CD4-positive, alpha-beta T cell (primary cell): ENCODE measurements around the gene GAL3ST1. TPM values are rescaled to one million over a fixed set of nuclear protein-coding genes. Genes with fewer than 3 reads are reported as not detected.

ENCODE experiments used
- ATAC-seq: fragments of 200-7000 bp; cut with Tn5 transposase; one replicate; pipeline ENCODE4 v1.10.0; 2022; ENCODE audit warnings: mild to moderate bottlenecking; ENCODE audit not compliant: poor library complexity
- CTCF ChIA-PET: fragments of 350-600 bp; sonication (Branson Sonifier 250); formaldehyde crosslinking; loops from one replicate; lab custom pipeline; 2021; ENCODE audit warnings: antibody characterized with exemption, inconsistent platforms; lab: Charles Lee
- POLR2A ChIA-PET: fragments of 350-600 bp; sonication (Branson Sonifier 250); formaldehyde crosslinking; loops from one replicate; lab custom pipeline; 2021; ENCODE audit warnings: antibody characterized with exemption, inconsistent platforms; lab: Charles Lee
- DNase-seq, 14 experiments: peaks; one replicate each; pipeline ENCODE4 v3.0.0-alpha.2; 2013 to 2020; ENCODE audit warnings: mixed read lengths in 2 of 14
- H3K27ac ChIP-seq, 2 donors: one replicate each; pipeline versions ENCODE4 v1.5.1 to v1.7.0; 2013; ENCODE audit warnings: low read length in 2 of 2, low read depth in 1 of 2, mild to moderate bottlenecking in 1 of 2
- H3K27me3 ChIP-seq, 2 experiments: 1 replicate in 1 of 2; 2 replicates in 1 of 2; pipeline versions ENCODE4 v1.6.1 to v1.7.0; 2013; ENCODE audit warnings: low read length in 2 of 2, control low read depth in 1 of 2, mild to moderate bottlenecking in 1 of 2, moderate library complexity in 1 of 2; ENCODE audit not compliant: insufficient read depth in 2 of 2, control insufficient read depth in 1 of 2
- H3K36me3 ChIP-seq: one replicate; pipeline ENCODE4 v1.6.1; 2013; ENCODE audit warnings: low read length, control low read depth; ENCODE audit not compliant: insufficient read depth
- H3K4me1 ChIP-seq: one replicate; pipeline ENCODE4 v1.6.1; 2013; ENCODE audit warnings: low read length, control low read depth; ENCODE audit not compliant: insufficient read depth
- H3K4me3 ChIP-seq: one replicate; pipeline ENCODE4 v1.5.1; 2013; ENCODE audit warnings: mild to moderate bottlenecking, low read length, moderate library complexity
- H3K9me3 ChIP-seq, 2 experiments: 1 replicate in 1 of 2; 2 replicates in 1 of 2; pipeline versions ENCODE4 v1.6.1 to v1.7.0; 2013; ENCODE audit warnings: low read length in 2 of 2, mild to moderate bottlenecking in 2 of 2, control low read depth in 1 of 2, moderate library complexity in 1 of 2; ENCODE audit not compliant: control insufficient read depth in 1 of 2, insufficient read depth in 1 of 2
- H3K27ac Mint-ChIP-seq: one replicate; pipeline ENCODE4 v1.8.0; 2020; ENCODE audit warnings: mixed read lengths
- H3K27me3 Mint-ChIP-seq: one replicate; pipeline ENCODE4 v1.8.0; 2021; ENCODE audit warnings: mixed read lengths
- H3K36me3 Mint-ChIP-seq: one replicate; pipeline ENCODE4 v1.8.0; 2021; ENCODE audit warnings: low read depth, mixed read lengths
- H3K4me1 Mint-ChIP-seq: one replicate; pipeline ENCODE4 v1.8.0; 2021; ENCODE audit warnings: low read depth, mixed read lengths
- H3K4me3 Mint-ChIP-seq: one replicate; pipeline ENCODE4 v1.8.0; 2020; ENCODE audit warnings: mild to moderate bottlenecking, mixed read lengths
- H3K9me3 Mint-ChIP-seq: one replicate; pipeline ENCODE4 v1.8.0; 2020; ENCODE audit warnings: mixed read lengths
- CTCF ChIP-seq: fragments of 200-600 bp; IDR thresholded peaks from one replicate; pipeline ENCODE4 v1.8.0; 2022; ENCODE audit warnings: antibody characterized with exemption, mild to moderate bottlenecking
- intact Hi-C, 2 experiments: fragments of 100-400 bp; cut with DNase I in 1 of 2; cut with micrococcal nuclease in 1 of 2; formaldehyde crosslinking; loops; one replicate each; pipeline versions ENCODE4 v1.15.1 to v1.9.0; 2023 to 2025; cut with DNase I, micrococcal nuclease
- total RNA-seq, 174 experiments: library from RNA in 2 of 174; stranded (reverse) in 2 of 174; gene quantifications; one replicate each; pipeline ENCODE4 v1.2.3 and lab custom pipeline; 2021 to 2026

GAL3ST1 gene
- total RNA-seq, 2 experiments from 2014 or later: not detected

GRCh38 chr22:30609260-30610185 is 35.1 kb upstream of the GAL3ST1 start:
- Histone ChIP-seq H3K4me3 (no peak overlapping the region), H3K4me1 (peaks cover 33% of the 10 kb centered on the region), H3K36me3 (no peaks in the 10 kb centered on the region), H3K27me3 (no peaks in the 10 kb centered on the region), H3K27ac (no peak overlapping the region), H3K9me3 (no peaks in the 10 kb centered on the region)
- CTCF ChIA-PET: no interaction called here
- POLR2A ChIA-PET: no interaction called here
- H3K27me3 Mint-ChIP-seq: no peaks in the 10 kb centered on the region
- intact Hi-C loops: loop anchor here in 1 of 2 experiments (10.0 kb wide), 1 partner anchor 215 kb away; the partner anchor contains the start of gene SEC14L2
- ATAC-seq: no peak
- no peak overlapping the region for H3K4me3 Mint-ChIP-seq
- peak in 3 of 14 experiments; percentile 30 to 72 (median 62) for DNase-seq
- no peak for TF ChIP-seq CTCF
- peaks cover 16% of the 10 kb centered on the region for H3K4me1 Mint-ChIP-seq
- no peak overlapping the region for H3K27ac Mint-ChIP-seq
- no peaks in the 10 kb centered on the region for H3K36me3 Mint-ChIP-seq
- H3K9me3 Mint-ChIP-seq: no peaks in the 10 kb centered on the region

- ATAC-seq: no peak
- H3K27ac Mint-ChIP-seq: no peak overlapping the region
- TF ChIP-seq CTCF: no peak
- Histone ChIP-seq H3K36me3 (no peaks in the 10 kb centered on the region), H3K27me3 (no peaks in the 10 kb centered on the region), H3K4me1 (peaks cover 33% of the 10 kb centered on the region), H3K27ac (no peak overlapping the region), H3K4me3 (no peak overlapping the region), H3K9me3 (no peaks in the 10 kb centered on the region)
- H3K27me3 Mint-ChIP-seq: no peaks in the 10 kb centered on the region
- ChIA-PET CTCF (no interaction called here), POLR2A (interaction anchor here (1.2 kb wide), 2 partner anchors 16 to 477 kb away, joined by 4 to 5 read pairs; partner anchors contain the start of gene PES1)
- H3K4me1 Mint-ChIP-seq: peaks cover 16% of the 10 kb centered on the region
- intact Hi-C loops: loop anchor here in 1 of 2 experiments (10.0 kb wide), 1 partner anchor 213 kb away; the partner anchor contains the start of gene SEC14L2
- DNase-seq: no peak
- H3K9me3 Mint-ChIP-seq: no peaks in the 10 kb centered on the region
- no peaks in the 10 kb centered on the region for H3K36me3 Mint-ChIP-seq
- H3K4me3 Mint-ChIP-seq: no peak overlapping the region
Measured at GRCh38 chr22:30607939-30608338, 33.5 kb upstream of the GAL3ST1 start.

GRCh38 chr22:30607300-30607930 is 33.0 kb upstream of the GAL3ST1 start:
- no peaks in the 10 kb centered on the region for H3K9me3 Mint-ChIP-seq
- no peaks in the 10 kb centered on the region for H3K36me3 ChIP-seq
- ChIA-PET CTCF (no interaction called here), POLR2A (interaction anchor here (1.2 to 1.4 kb wide), 3 partner anchors 14 to 477 kb away, joined by 4 to 5 read pairs (median 4); partner anchors contain the start of gene PES1)
- no peak overlapping the region for H3K27ac ChIP-seq
- peak overlapping the region; percentile 45 for H3K27ac Mint-ChIP-seq
- no peak for TF ChIP-seq CTCF
- H3K27me3 ChIP-seq: no peaks in the 10 kb centered on the region
- ATAC-seq (no peak), DNase-seq (no peak)
- peak overlapping the region; percentile 92 for H3K4me3 Mint-ChIP-seq
- H3K4me1 ChIP-seq: peaks cover 33% of the 10 kb centered on the region
- H3K4me1 Mint-ChIP-seq: peaks cover 16% of the 10 kb centered on the region
- H3K4me3 ChIP-seq: peak overlapping the region; percentile 61
- H3K27me3 Mint-ChIP-seq: no peaks in the 10 kb centered on the region
- no peaks in the 10 kb centered on the region for H3K9me3 ChIP-seq
- intact Hi-C loops: loop anchor here in 1 of 2 experiments (10.0 kb wide), 1 partner anchor 213 kb away; the partner anchor contains the start of gene SEC14L2
- no peaks in the 10 kb centered on the region for H3K36me3 Mint-ChIP-seq
